NCI-H82 treated with DMSO at 0.1 percent for 48 hours (cell line): Measurements from ENCODE around the gene UPK3A.

Experiments used
- DNase-seq: peaks from one replicate; lab custom pipeline; 2025; ENCODE audit not compliant: unreplicated experiment; lab: John Stamatoyannopoulos, UW

Gene UPK3A

DNA sequence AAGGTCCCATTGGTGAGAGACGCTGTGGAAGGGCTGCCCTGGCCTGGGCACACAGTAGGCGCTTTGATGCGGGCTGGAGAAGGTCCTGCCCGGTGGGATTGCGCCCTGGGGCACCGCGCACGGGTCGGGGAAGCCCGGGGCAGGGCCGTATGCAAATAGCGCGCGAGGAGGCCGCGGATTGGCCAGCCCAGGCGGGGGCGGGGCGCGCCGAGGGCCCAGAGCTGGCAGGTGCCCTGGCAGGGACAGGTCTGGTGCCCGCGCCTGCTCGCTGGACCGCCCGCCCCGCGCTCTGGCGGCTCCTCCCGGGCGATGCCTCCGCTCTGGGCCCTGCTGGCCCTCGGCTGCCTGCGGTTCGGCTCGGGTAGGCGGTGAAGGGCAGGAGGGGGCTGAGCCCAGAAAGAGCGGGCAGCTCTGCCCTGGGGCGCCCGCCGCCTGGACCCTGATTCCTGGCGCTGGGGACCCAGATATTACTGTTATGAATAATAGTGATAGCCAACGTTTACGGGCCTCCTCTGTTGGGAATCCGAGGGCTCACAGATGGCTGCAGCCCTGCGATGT is at the start of gene UPK3A:
Gene UPK3A (plus strand): TSS at position 245 of the 558 bp plus-strand sequence. CDS start 65 bp downstream, at position 310.
- DNase-seq: no peak

DNA sequence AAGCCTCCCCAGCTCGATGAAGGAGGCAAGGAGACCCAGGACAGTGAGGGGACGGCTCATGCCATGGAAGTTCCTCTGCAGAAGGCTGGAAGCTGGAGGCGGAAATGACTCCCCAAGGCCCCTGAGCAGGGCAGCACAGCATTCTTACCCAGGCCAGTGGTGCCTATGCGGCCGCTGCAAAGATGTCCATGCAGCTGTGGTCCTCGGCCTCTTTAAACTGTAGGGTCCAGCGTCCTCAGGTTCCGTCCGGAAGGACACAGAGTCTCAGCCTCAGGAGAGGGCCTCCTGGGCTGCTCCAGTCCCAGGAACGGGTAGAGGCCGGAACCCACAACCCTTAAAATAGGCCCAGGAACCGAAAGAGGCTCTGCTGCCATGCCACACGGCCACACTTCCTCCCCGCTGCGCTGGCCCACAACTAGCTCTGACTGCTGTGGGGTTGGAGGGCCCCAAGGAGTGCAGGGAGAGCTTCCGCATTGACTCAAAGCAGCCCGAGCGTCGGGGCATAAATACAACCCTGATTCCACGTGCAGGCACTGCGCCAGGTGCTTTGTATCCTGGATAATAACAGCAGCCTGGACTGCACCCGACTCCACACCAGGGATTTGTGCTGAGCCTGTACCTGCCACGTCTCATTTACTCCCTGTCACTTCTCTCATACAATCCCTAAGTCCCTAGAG is 49.5 kb upstream of the UPK3A start:
- no peak for DNase-seq

DNA sequence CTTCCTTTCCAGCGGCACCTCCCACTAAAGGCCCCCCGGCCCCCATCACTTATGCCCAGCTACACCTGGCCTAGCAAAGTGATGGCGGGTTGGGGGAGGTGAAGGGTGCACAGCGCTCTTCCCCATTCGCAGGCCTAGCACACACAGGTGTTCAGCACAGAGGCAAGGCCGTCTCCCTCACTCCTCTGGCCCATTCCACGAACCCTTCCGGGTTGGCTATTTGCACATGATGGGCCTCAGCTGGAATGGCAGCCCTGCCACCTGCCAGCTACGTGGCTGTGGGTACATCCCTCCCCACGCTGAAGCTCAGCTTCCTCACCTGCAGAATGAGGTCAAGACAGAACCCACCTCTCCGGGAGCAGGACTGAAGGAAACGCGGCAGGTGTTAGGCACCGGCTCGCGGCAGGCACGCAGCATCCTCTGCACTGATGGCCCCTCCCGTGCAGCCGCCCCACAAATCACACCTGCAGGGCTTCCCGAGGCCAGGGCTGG is 48.9 kb upstream of the UPK3A start:
- no peak for DNase-seq

DNA sequence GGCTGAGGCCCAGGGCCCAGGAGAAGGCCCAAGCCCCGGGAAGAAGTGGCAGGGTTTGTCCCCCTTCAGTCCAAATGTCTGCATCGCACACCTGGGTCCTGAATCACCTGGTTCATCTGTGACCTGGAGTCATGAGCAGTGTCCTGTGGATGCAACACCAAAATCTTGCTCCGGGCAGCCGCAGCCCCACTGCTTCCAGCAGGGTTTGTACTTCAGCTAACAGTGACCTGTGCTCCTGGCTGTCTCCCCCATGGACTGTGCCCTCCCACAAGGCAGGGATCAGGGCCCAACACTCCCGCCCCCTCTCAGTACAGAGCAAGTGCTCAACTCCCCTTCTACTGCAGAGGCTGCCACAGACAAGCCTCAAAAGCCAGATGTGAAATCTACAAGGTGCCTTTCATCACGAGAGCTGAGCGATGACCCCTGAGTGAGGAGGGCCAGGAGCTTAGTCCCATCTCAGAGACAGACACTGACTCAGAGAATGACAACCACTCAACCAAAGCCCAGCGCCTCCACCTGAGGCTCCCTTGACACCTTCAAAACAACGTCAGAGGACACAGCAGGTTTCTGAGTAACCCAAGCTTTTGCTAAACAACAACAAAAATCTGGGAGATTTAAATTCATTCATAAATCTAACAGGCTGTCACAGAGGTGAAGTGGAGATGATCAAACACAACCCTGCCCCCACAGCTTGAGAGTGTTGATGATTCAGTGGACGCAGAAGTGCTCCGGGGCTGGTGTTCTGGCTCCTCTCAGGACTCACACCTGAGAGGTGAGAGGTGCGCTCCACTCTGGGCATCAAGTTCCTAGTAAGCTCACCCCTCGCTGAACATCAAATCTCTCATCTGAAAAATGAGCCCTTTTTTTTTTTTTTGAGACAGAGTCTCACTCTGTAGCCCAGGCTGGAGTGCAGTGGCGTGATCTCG is 47.4 kb upstream of the UPK3A start:
- no peak for DNase-seq

DNA sequence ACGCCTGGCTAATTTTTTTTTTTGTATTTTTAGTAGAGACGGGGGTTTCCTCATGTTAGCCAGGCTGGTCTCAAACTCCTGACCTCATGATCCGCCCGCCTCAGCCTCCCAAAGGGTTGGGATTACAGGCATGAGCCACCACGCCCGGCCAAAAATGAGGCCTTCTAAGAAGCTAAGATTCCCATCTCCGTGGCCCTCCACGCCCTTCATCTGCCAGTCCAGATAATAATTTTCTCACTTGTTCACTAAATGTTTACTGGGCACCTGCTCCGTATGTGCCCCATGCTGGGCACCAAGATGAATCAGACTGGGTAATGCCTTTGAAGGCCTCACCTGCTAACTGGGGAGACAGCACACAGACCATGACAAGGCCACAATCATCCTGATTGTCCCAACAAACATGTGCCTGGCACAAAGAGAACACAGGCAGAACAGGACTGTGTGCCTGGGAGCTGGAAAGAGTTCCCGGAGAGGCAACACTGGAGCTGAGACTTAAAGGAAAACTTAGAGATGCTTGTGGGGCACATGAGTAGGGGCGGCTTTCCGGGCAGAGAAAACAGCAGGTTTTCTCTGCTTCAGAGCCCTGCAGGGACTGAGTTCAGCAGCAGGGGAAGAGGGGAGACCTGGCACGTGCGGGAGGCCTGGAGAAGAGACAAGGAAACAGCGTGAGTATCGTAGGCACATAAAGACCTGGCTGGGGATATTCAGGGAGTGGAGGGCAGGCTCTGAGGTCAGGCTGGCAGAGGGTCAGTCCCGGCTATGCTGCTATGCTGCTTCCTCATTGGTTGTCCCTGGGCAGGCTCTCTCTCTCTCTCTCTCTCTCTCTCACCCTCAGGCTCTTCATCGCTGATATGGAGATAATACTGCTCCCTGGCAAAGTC is 46.4 kb upstream of the UPK3A start:
- no peak for DNase-seq

DNA sequence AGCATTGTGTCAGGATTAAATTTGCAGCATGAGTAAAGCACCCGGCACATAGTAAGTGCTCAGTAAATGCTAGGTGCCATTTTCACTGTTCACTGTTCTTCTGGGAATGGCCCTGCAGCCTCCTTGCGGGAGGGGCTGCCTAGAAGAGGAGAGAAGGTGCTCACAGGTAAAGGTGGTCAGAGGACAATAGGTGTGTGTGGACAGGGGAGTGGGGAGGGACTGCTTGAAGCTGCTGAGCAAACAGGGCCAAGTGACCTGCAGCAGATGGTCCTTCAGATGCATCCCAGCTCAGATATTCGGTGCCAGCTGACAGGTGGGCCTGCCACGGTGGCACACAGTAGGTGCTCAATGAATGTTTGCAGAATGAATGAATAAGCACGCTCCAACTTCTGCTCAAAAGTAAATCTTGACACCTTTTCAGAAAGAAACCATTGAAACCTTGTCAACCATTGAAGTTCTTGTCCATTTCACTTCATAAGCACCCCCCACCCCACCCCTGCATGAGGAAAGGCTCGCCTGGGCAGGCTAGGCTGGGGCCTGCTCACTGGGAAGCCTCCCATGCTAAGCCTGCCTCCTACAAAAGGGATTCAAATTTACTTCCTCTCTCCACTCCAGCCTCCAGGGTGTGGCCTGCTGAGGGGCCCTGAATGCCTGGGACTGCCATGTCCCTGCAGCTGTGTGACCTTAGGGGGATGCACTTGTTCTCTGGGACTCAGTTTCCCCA is 45.6 kb upstream of the UPK3A start:
- DNase-seq: no peak

DNA sequence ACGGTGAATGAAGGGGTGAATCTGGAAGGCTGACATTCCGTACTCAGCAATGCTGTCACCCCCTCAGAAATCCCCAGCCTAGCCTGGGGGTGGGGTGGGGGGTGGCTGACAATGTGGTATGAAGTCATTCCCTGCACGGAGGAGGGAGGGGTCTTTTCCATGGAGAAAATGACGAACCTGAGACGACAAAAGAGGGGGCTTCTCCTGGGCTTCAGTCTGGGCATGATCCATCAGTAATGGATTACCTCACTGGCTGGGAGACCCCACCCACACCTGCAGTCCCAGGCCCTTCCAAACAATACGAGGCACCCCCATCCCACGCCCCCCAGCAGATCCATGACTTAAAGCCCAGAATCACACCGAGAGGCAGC is 45.1 kb upstream of the UPK3A start:
- DNase-seq: no peak

DNA sequence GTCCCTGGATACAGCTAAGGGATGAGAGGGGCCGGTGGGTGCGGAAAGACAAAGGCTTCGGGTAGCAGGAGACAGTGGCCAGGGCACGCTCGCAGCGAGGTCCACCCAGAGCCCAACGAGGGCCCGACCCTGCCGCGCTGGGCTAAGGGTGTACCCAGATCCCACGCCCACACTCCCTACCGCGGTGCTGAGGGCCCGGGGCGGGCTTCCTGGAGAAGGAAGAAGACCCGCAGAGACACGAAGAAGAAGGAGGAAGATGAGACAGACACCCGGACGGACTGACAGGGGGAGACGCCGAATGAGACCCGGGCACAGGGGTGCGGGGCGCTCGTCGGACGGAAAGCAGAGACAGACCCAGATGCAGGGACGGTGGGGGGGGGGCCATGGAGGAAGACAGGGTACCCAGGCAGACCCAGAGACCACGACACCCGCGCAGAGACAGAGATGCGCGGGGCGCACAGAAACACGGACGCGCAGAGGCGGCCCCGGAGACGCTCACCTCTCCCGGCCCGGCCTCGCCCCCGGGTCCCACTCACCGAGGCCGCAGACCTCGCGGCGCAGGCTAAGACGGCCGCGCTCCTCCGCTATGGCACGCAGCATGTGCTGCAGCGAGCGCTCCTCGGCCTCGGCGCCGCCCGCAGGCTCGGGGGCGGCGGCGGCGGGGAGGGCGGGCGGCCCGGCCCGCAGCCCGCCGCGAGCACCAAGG is 44.5 kb upstream of the UPK3A start:
- DNase-seq: no peak

DNA sequence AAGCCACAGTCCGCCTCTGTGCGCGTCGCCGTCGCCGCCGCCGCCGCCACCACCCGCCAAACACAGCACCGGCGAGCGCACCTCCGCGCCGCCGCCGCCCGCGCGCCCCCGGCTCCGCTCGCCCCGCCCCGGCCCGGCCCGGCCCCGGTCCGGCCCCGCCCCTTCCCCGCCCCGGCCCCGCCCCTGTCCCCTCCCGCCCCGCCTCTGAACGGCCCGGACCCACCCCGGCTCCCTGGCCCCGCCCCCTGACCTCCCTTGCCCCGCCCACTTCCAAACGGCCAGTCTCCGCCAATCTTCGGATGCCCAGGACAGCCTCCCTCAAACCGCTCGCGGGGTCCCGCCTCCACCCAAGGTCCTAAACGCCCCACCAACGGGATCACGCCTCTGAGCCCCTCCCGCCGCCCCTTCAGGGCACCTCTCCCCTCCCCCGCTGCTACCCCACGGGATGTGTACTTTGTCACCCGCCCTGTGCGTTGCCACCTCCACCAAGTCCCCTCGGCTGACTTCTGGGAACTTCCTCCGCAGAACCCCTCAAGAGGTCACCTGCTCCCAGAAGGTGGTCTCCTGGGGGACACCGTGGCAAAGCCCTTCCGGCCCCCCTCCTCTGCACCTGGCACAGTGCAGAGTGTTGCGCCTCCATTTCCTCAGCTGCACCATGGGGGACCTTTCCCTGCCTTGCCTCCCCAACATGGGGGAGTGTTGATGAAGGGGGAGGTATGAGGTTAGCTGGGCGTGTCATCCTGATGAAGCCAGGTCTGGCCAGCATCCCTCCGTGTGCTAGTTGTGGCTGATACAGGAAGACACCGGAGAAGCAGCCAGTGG is 43.7 kb upstream of the UPK3A start, which contains the start of gene KIAA0930:
Gene KIAA0930 (minus strand): TSS at position 85 of the 822 bp plus-strand sequence. CDS start 191 bp downstream, outside the sequence.
- peak; percentile 12 for DNase-seq

DNA sequence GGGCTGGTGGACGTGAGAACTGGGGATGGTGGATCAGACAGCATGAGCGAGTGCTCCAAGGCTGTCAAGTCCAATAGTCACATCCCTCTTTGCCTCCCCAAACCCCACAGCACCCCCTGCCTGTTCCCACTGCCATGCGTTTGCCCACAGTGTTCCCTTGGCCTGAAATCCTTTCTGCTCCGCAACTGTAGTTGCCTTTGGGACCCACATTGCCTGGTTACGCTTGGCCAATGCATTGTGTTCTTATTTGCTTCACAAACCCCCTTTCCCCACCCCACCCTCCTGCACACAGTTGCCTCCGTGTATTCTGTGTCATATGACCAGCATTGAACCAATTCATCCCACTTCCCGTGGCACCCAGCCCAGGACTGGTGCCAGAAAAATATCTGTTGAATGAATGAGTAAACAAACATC is 42.0 kb upstream of the UPK3A start:
- no peak for DNase-seq

DNA sequence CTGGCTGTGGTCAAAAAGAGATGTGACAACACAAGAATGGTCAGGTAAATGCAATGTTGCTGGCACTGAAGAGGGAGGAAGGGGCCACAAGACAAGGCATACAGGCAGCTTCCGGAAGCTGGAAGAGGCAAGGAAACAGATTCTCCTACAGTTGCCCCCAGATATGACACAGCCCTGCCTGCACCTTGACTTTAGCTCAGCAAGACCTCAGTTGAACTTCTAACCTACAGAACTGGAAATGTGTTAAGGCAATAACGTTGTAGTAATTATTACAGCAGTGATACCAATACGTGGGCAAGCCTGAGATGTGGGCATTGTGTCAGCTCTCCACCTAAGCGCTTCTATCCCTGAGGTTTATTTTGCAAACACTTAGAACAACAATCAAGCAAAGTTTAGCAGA is 39.8 kb upstream of the UPK3A start:
- no peak for DNase-seq

DNA sequence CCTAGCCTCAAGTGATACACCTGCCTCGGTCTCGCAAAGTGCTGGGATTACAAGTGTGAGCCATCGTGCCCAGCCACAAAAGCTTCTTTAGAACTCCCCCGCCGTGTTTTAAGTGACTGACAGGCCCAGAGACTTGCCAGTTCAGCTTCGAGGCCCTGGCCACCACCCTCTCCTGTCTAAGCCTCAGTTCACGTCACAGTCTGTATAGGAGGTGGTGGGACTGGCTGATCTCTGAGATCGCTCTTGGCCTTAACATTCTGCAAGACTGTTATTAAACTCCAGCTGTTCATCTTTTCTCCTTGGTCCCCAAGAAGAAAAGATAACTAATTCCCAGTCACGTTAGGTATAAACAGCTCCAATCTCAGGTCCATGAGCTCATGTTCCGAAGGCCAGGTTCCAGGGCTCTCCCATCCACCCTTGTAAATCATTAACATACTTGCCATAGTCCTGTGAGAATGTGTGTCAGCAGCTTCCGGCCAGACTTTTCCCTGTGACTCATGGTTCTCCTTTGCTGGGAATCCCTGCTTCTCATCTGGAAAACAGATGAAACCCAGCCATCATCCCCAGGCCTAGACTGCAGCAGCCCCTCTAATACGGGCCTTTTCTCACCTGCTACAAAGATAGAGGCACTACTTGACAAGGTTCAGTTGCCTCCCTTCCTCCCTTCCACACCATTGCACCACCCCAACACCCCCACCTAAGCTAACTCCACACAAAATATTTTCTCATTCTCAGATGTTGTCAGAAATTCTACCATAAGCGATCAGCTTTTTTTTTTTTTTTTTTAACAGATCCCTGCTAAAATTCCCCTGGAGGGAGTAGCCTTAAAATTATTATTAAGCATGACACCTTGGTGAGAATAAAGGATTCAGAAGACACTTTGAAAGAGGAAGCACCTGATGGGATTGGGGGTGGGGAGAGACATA is 38.4 kb upstream of the UPK3A start:
- DNase-seq: no peak

DNA sequence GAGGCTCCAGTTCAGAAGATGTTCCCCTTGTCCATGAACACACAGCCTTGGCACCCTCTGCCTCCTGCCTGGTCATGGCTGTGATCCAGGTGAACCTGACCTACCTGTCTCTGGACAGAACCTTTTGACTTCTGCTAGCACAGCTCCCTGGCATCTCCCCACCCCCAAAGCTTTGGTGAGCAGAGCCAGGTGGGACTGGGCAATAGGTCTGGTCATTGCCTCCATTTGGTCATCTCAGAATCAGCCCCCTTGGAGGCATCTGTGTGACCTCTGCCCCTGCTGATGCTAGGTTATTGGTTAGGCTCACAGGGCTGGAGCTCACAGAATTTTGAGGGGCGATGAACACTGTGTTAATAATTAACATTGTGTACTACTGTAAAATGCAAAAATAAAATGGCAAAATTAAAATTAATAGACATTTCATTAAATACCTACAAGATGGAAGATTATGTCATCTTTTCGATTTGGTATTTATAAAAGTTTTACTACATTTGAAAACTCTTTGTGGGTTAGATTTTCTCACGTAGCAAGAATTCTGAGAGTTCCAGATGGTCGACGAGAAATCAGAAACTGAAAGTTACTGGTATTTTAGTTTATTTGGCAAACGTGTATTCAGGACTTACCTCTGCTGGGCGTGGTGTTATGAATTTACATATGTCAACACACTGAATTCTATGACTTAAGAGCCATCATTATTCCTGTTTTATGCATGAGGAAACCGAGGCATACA is 35.8 kb upstream of the UPK3A start:
- no peak for DNase-seq

DNA sequence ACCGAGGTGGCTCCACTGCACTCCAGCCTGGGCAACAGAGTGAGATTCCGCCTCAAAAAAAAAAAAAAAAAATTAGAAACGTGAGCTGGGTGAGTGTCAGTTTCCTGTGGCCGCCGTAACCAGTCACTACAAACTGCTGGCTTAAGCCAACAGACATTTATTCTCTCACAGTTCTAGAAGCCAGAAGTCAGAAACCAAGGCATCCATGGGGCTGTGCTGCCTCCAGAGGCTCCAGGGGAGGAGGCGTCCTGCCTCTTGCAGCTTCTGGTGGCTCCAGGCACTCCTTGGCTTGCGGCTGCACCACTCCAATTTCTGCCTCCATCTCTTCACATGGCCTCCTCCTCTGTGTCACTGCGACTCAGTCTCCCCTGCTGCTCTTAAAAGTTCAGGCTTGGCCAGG is 32.9 kb upstream of the UPK3A start:
- no peak for DNase-seq

DNA sequence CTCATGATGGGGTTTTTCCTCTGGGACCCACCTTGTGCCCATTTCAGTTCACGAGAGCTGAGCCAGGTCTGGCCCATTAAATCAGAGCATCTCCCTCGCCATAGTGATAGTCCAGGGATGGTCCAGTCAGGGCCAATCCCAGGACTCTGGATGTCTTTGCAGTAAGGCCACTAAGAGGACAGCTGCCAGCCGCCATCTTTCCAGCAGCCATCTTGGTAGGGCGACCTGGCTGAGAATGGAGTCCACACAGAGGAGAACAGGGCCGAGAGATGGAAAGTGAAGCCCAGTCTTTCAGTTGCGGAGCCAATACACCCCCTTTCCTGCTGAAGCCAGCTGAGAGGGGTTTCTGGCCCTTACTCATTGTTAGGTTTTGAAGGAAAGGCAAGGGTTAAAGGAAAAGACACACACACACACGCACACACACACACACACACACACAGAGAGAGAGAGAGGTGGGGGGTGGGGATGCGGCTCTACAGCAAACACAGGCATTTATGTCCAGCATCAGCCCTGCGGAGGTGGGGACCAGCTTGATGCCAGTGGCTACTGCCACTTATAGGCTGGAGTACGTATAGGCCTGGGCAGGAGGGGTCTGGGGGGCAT is 31.6 kb upstream of the UPK3A start:
- no peak for DNase-seq

DNA sequence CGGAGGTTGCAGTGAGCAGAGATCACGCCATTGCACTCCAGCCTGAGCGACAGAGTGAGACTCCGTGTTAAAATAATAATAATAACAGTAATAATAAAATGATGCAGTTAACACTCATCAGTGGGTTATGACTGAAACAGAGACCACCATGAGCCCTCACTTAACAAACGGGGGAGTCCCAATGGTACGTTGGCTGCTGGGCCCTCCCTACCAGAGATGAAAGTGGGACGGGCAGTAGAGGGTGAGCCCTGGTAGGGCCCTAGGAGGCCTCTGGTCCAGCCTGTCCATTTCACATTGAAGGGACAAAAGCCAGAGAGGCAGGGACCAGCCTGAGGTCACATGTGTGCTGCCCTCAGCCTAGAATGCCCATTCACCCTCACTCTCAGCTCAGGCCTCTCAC is 30.4 kb upstream of the UPK3A start:
- DNase-seq: no peak
